GM21737 (cell line): ENCODE measurements around the gene PRKCSH.

Source experiments
- ATAC-seq: cut with Tn5 transposase; IDR thresholded peaks from one replicate; pipeline ENCODE4 v1.9.1; 2021; ENCODE audit warnings: mild to moderate bottlenecking, moderate library complexity; ENCODE audit not compliant: unreplicated experiment

PRKCSH gene

GRCh38 chr19:11499220-11499726 lies 63.8 kb downstream of the PRKCSH start:
- ATAC-seq: no peak

DNA sequence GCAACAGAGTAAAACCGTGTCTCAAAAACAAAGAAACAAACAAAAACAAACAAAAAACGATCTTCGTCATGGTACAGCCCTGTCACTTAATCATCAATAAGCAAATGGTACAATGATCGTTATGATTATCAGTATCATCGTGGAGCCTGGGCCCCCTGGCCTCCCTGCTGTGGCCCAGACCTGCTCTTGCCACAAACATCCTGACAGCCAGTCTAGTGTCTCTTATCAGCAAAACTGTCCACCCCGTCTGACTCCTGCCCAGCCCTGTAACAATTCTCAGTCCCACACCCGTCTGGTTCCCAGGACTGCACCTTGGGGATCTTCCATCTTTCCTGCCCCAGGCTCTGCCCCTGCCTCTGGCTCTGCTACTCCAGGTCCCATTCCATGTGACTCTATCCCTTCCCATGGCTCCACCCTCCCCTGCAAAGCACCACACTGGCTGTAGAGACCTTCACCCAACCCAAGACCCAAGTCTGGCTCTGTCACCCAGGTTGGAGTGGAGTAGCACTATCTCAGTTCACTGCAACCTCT lies 64.5 kb downstream of the PRKCSH start:
- ATAC-seq: no peak
